Mesenchymal stem cell (in vitro differentiated cells and primary cell): ENCODE data around the gene GCNT2.

ENCODE experiments used
- DNase-seq: peaks from one replicate; pipeline ENCODE4 v3.0.0-alpha.2; 2013
- H2AFZ ChIP-seq: one replicate; pipeline ENCODE4 v1.6.1; 2013; ENCODE audit warnings: low read depth, mild to moderate bottlenecking, control low read depth, inconsistent platforms, low read length, moderate library complexity
- H2AK5ac ChIP-seq: 2 replicates; pipeline ENCODE4 v1.6.1; 2013; ENCODE audit warnings: low read length, moderate library complexity, mild to moderate bottlenecking, inconsistent platforms; ENCODE audit not compliant: severe bottlenecking
- H2BK120ac ChIP-seq: one replicate; pipeline ENCODE4 v1.6.1; 2013; ENCODE audit warnings: low read depth, mild to moderate bottlenecking, inconsistent platforms, low read length, moderate library complexity
- H2BK12ac ChIP-seq, 2 experiments: one replicate each; pipeline ENCODE4 v1.6.1; 2013; ENCODE audit warnings: inconsistent platforms in 2 of 2, low read length in 2 of 2, mild to moderate bottlenecking in 2 of 2, moderate library complexity in 2 of 2, control low read depth in 1 of 2
- H2BK15ac ChIP-seq: one replicate; pipeline ENCODE4 v1.6.1; 2013; ENCODE audit warnings: mild to moderate bottlenecking, low read depth, inconsistent platforms; ENCODE audit not compliant: poor library complexity, severe bottlenecking
- H2BK5ac ChIP-seq: 2 replicates; pipeline ENCODE4 v1.6.1; 2013; ENCODE audit warnings: low read depth, mild to moderate bottlenecking, low read length, control low read depth, inconsistent platforms; ENCODE audit not compliant: poor library complexity, severe bottlenecking
- H3K14ac ChIP-seq, 2 experiments: one replicate each; pipeline ENCODE4 v1.6.1; 2013; ENCODE audit warnings: inconsistent platforms in 2 of 2, low read length in 2 of 2, control low read depth in 1 of 2, mild to moderate bottlenecking in 1 of 2, moderate library complexity in 1 of 2
- H3K18ac ChIP-seq, 2 experiments: one replicate each; pipeline ENCODE4 v1.6.1; 2013; ENCODE audit warnings: inconsistent platforms in 2 of 2, low read length in 2 of 2, control low read depth in 1 of 2, low read depth in 1 of 2, mild to moderate bottlenecking in 1 of 2
- H3K23ac ChIP-seq, 2 experiments: one replicate each; pipeline ENCODE4 v1.6.1; 2013; ENCODE audit warnings: inconsistent platforms in 2 of 2, low read length in 2 of 2, mild to moderate bottlenecking in 2 of 2, moderate library complexity in 2 of 2, control low read depth in 1 of 2
- H3K27ac ChIP-seq: 2 replicates; pipeline ENCODE4 v1.5.1; 2013; ENCODE audit warnings: mild to moderate bottlenecking, moderate library complexity, low read length, control low read depth, inconsistent platforms; ENCODE audit not compliant: poor library complexity, severe bottlenecking
- H3K27me3 ChIP-seq, 2 experiments: 2 replicates each; pipeline versions ENCODE4 v1.6.1 to v1.7.0; 2013; ENCODE audit warnings: low read length in 2 of 2, mild to moderate bottlenecking in 2 of 2, moderate library complexity in 2 of 2, control low read depth in 1 of 2, inconsistent platforms in 1 of 2; ENCODE audit not compliant: control insufficient read depth in 1 of 2, insufficient read depth in 1 of 2
- H3K36me3 ChIP-seq, 2 experiments: 2 replicates each; pipeline versions ENCODE4 v1.6.1 to v1.7.0; 2013; ENCODE audit warnings: low read length in 2 of 2, control low read depth in 1 of 2, inconsistent platforms in 1 of 2, low read depth in 1 of 2, mild to moderate bottlenecking in 1 of 2; ENCODE audit not compliant: insufficient read depth in 2 of 2, control insufficient read depth in 1 of 2
- H3K4ac ChIP-seq, 2 experiments: one replicate each; pipeline ENCODE4 v1.6.1; 2013; ENCODE audit warnings: inconsistent platforms in 2 of 2, low read length in 2 of 2, mild to moderate bottlenecking in 2 of 2, moderate library complexity in 2 of 2, control low read depth in 1 of 2, low read depth in 1 of 2
- H3K4me1 ChIP-seq: 2 replicates; pipeline ENCODE4 v1.6.1; 2013; ENCODE audit warnings: low read depth, low read length, control low read depth; ENCODE audit not compliant: control insufficient read depth, insufficient read depth
- H3K4me2 ChIP-seq: 2 replicates; pipeline ENCODE4 v1.6.1; 2013; ENCODE audit warnings: low read length, mild to moderate bottlenecking, inconsistent platforms; ENCODE audit not compliant: poor library complexity, severe bottlenecking
- H3K4me3 ChIP-seq, 2 experiments: 2 replicates each; pipeline versions ENCODE4 v1.5.1 to v1.7.0; 2013; ENCODE audit warnings: low read length in 2 of 2, mild to moderate bottlenecking in 2 of 2, control low read depth in 1 of 2, low read depth in 1 of 2; ENCODE audit not compliant: insufficient read depth in 1 of 2
- H3K79me1 ChIP-seq: replicated peaks from 2 replicates; pipeline ENCODE4 v1.6.1; 2013; ENCODE audit warnings: mild to moderate bottlenecking, control low read depth, low read length, inconsistent platforms; ENCODE audit not compliant: poor library complexity, severe bottlenecking
- H3K9ac ChIP-seq: 2 replicates; pipeline ENCODE4 v1.7.0; 2013; ENCODE audit warnings: mild to moderate bottlenecking, low read length, moderate library complexity
- H3K9me3 ChIP-seq: 2 replicates; pipeline ENCODE4 v1.7.0; 2013; ENCODE audit warnings: mild to moderate bottlenecking, low read length; ENCODE audit not compliant: control insufficient read depth
- H4K8ac ChIP-seq: one replicate; pipeline ENCODE4 v1.6.1; 2013; ENCODE audit warnings: inconsistent platforms, mild to moderate bottlenecking, low read length, moderate library complexity
- H4K91ac ChIP-seq: one replicate; pipeline ENCODE4 v1.6.1; 2013; ENCODE audit warnings: mild to moderate bottlenecking, low read length, inconsistent platforms
- WGBS: methylation state at CpG from one replicate; pipeline ENCODE4 v1.1.7; 2013; ENCODE audit warnings: mixed read lengths; 5-methylcytosine and 5-hydroxymethylcytosine counted together

Gene GCNT2

GRCh38 chr6:10513544-10513943 lies 7.6 kb upstream of the GCNT2 start:
- Histone ChIP-seq H2BK120ac (no peak overlapping the region), H3K23ac (no peak overlapping the region), H2BK15ac (peak overlapping the region; percentile 33), H2BK12ac (no peak overlapping the region), H3K4ac (no peak overlapping the region), H3K14ac (no peak overlapping the region), H2AFZ (no peak overlapping the region), H3K4me3 (no peak overlapping the region), H3K9me3 (no peaks in the 10 kb centered on the region), H3K36me3 (no peaks in the 10 kb centered on the region), H4K8ac (no peak overlapping the region), H2BK5ac (no peak overlapping the region), H3K27me3 (no peaks in the 10 kb centered on the region), H3K27ac (no peak overlapping the region), H3K4me1 (peaks cover 3% of the 10 kb centered on the region), H3K4me2 (no peak overlapping the region), H3K79me1 (no peaks in the 10 kb centered on the region), H3K18ac (no peak overlapping the region), H4K91ac (no peak overlapping the region), H2AK5ac (no peak overlapping the region), H3K9ac (no peak overlapping the region)
- 91% methylated on average over 2 of the region's 2 CpGs for WGBS
- no peak for DNase-seq

- H3K4me1 ChIP-seq, result peaks cover 3% of the 10 kb centered on the region
- H3K14ac ChIP-seq, result no peak overlapping the region
- no peak overlapping the region for H3K9ac ChIP-seq
- no peak for DNase-seq
- H4K8ac ChIP-seq, result no peak overlapping the region
- no peak overlapping the region for H2BK12ac ChIP-seq
- H3K27ac ChIP-seq, result no peak overlapping the region
- 93% methylated on average over 15 of the region's 15 CpGs for WGBS
- H3K36me3 ChIP-seq, result no peaks in the 10 kb centered on the region
- H3K4me3 ChIP-seq, result no peak overlapping the region
- no peaks in the 10 kb centered on the region for H3K79me1 ChIP-seq
- no peak overlapping the region for H3K4ac ChIP-seq
- no peak overlapping the region for H2BK15ac ChIP-seq
- no peak overlapping the region for H2BK5ac ChIP-seq
- H4K91ac ChIP-seq, result no peak overlapping the region
- no peak overlapping the region for H2AFZ ChIP-seq
- H3K4me2 ChIP-seq, result no peak overlapping the region
- H3K23ac ChIP-seq, result no peak overlapping the region
- H3K9me3 ChIP-seq, result no peaks in the 10 kb centered on the region
- no peak overlapping the region for H3K18ac ChIP-seq
- H2BK120ac ChIP-seq, result no peak overlapping the region
- no peaks in the 10 kb centered on the region for H3K27me3 ChIP-seq
- H2AK5ac ChIP-seq, result peak overlapping the region; percentile 25
These were observed 6.9 kb upstream of the GCNT2 start for GRCh38 chr6:10514049-10514780.

GRCh38 chr6:10516953-10517352 lies 4.2 kb upstream of the GCNT2 start:
- Histone ChIP-seq H4K8ac (no peak overlapping the region), H2AK5ac (no peak overlapping the region), H3K14ac (no peak overlapping the region), H3K79me1 (no peaks in the 10 kb centered on the region), H3K9ac (no peak overlapping the region), H2BK12ac (no peak overlapping the region), H3K9me3 (no peaks in the 10 kb centered on the region), H3K23ac (no peak overlapping the region), H2AFZ (no peak overlapping the region), H3K4me3 (no peak overlapping the region), H3K36me3 (no peaks in the 10 kb centered on the region), H2BK15ac (no peak overlapping the region), H3K4ac (no peak overlapping the region), H3K4me1 (peaks cover 4% of the 10 kb centered on the region), H3K4me2 (no peak overlapping the region), H3K27ac (no peak overlapping the region), H2BK5ac (no peak overlapping the region), H3K27me3 (no peaks in the 10 kb centered on the region), H4K91ac (no peak overlapping the region), H3K18ac (no peak overlapping the region), H2BK120ac (no peak overlapping the region)
- WGBS, result 100% methylated on average over 2 of the region's 4 CpGs
- no peak for DNase-seq

GRCh38 chr6:10518557-10519407 lies 2.4 kb upstream of the GCNT2 start:
- H3K27ac ChIP-seq, result no peak overlapping the region
- H3K4me2 ChIP-seq, result no peak overlapping the region
- H2BK12ac ChIP-seq, result no peak overlapping the region
- no peaks in the 10 kb centered on the region for H3K27me3 ChIP-seq
- DNase-seq, result peak; percentile 46
- H3K9ac ChIP-seq, result no peak overlapping the region
- no peak overlapping the region for H2AFZ ChIP-seq
- H3K9me3 ChIP-seq, result no peaks in the 10 kb centered on the region
- no peak overlapping the region for H2BK15ac ChIP-seq
- H3K23ac ChIP-seq, result no peak overlapping the region
- H2BK5ac ChIP-seq, result no peak overlapping the region
- H3K4me1 ChIP-seq, result peaks cover 4% of the 10 kb centered on the region
- H3K4ac ChIP-seq, result no peak overlapping the region
- no peak overlapping the region for H3K4me3 ChIP-seq
- peak overlapping the region in 1 of 2 experiments; percentile 12 for H3K18ac ChIP-seq
- peak overlapping the region; percentile 49 for H4K8ac ChIP-seq
- no peak overlapping the region for H4K91ac ChIP-seq
- H2AK5ac ChIP-seq, result no peak overlapping the region
- no peak overlapping the region for H3K14ac ChIP-seq
- WGBS, result 93% methylated on average over 2 of the region's 7 CpGs
- no peaks in the 10 kb centered on the region for H3K36me3 ChIP-seq
- H2BK120ac ChIP-seq, result peak overlapping the region; percentile 61
- no peaks in the 10 kb centered on the region for H3K79me1 ChIP-seq
